HEK293T (cell line): ENCODE measurements around the gene SLC26A8.

Experiments used
- BHLHE40 ChIP-seq: fragments of 450-650 bp; IDR thresholded peaks from 2 replicates; pipeline ENCODE4 v1.6.1; 2016; ENCODE audit warnings: mild to moderate bottlenecking, moderate library complexity, borderline replicate concordance
- FOXA1 ChIP-seq: fragments of 450-650 bp; IDR thresholded peaks from 2 replicates; pipeline ENCODE4 v1.6.1; 2016; ENCODE audit warnings: mild to moderate bottlenecking
- FOXM1 ChIP-seq: fragments of 450-650 bp; IDR thresholded peaks from 2 replicates; pipeline ENCODE4 v1.6.1; 2017; ENCODE audit warnings: mild to moderate bottlenecking, borderline replicate concordance
- SP1 ChIP-seq: fragments of 450-650 bp; IDR thresholded peaks from 2 replicates; pipeline ENCODE4 v1.6.1; 2017
- ZNF384 ChIP-seq: fragments of 450-650 bp; IDR thresholded peaks from 2 replicates; pipeline ENCODE4 v1.6.1; 2016

DNA sequence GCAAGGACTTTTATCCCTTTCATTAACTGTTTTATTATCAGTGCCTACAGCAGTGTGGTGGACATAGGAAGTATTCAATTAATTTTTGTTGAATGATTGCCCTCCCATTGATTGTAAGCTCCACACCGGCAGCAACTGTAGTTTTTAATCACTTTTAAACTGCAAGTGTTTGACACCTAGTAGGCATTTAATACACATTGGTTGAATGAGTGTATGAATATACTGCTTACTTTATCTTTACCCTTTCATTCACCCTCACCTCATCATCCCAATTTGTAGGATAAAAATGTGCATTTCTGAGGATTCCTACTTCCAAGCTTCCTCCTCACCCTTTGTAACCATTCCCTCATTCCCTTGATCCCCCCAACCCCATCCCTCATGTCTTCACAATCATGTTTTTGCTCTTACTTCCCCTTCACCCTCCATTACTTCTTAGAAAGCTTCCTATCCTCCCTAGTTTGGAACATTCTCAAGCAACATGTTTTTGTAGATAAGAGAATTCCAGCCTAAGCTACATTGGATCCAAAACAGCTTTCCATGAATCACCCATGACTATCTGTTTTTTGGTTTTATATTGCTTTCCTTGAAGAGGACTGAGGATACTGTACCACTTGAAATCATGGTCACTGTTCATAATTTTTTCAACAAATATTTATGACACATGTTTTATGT, 955 bp upstream of the SLC26A8 start:
- TF ChIP-seq ZNF384: no peak
- TF ChIP-seq FOXM1: no peak
- no peak for TF ChIP-seq SP1
- TF ChIP-seq FOXA1: no peak
- no peak for TF ChIP-seq BHLHE40
